ENCODE measurements around the gene RCSD1.

Gene RCSD1

DNA sequence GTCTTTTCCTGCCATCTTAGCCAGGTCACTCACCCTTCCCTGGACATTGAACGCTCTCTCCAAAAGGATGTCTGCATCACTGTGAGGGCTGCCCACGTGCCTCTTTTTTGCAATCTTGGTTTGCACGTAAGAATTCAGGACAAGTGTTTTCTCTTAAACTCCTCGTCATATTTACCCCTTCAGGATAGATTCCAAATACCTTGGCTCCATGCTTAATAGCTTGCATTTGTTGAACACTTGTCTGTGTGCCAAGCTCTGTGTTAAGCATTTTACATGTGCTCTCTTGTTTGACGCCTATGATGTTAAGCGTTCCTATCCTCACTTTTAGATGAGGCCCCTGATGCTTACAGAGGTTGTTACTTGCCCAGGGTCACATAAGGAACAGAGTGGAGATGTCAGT is 29.8 kb downstream of the RCSD1 start:
- TF ChIP-seq TAF1 (IDR thresholded peaks at IDR 0.05; ENCODE audit: borderline replicate concordance, low read depth, low read length) (no peak), POLR2A (IDR thresholded peaks at IDR 0.05; ENCODE audit: low read depth, low read length) (no peak), POLR2AphosphoS5 (IDR thresholded peaks at IDR 0.05; ENCODE audit: low read depth, low read length) (no peak)
- DNase-seq (ENCODE audit: insufficient read length) (no peak), FAIRE-seq (no peak)

DNA sequence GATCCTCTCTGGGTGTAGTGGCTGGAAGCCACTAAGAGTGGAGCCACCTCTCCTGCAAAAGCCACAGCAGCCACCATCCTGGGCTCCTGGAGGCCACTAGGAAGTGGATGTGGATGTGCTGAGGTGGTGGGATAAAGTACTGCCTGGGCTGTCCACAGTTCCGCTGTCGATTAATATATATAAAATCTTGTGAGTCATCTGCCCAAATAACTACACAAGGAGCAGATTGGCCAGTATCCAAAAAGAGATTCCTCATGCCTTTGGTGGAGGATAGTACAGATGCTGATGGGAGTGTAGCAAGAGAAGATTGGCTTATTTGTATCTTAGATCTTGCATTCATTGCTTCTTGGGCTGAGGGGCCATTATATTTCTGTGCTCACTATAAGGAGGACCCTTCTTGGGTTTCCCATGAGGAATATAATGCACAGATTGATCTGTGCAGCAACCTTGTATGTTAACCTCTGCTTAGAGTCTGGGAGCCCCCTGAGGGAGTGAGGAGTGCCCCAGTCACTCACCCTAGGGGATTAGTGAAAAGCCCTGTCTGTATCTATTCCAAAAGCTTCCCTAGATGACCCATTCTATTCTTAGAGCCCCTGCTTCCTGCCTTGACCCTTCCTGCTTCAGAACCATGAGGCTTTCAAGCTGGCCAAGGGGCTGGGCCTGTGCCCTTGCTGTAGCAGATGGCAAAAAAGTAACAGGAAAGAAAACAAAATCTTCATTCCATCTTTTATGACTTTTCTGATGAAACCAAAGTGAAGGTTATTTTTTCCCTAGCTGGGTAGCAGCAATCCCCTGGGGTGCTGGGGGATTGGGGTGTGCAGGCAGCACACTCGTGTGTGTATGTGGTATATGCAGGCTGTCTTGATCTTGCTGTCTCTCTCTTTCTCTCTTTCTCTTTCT is 31.7 kb downstream of the RCSD1 start:
- TF ChIP-seq POLR2A (IDR thresholded peaks at IDR 0.05; ENCODE audit: low read depth, low read length) (no peak), POLR2AphosphoS5 (IDR thresholded peaks at IDR 0.05; ENCODE audit: low read depth, low read length) (no peak), TAF1 (IDR thresholded peaks at IDR 0.05; ENCODE audit: borderline replicate concordance, low read depth, low read length) (no peak)
- DNase-seq (ENCODE audit: insufficient read length) (no peak), FAIRE-seq (peak; percentile 46)

DNA sequence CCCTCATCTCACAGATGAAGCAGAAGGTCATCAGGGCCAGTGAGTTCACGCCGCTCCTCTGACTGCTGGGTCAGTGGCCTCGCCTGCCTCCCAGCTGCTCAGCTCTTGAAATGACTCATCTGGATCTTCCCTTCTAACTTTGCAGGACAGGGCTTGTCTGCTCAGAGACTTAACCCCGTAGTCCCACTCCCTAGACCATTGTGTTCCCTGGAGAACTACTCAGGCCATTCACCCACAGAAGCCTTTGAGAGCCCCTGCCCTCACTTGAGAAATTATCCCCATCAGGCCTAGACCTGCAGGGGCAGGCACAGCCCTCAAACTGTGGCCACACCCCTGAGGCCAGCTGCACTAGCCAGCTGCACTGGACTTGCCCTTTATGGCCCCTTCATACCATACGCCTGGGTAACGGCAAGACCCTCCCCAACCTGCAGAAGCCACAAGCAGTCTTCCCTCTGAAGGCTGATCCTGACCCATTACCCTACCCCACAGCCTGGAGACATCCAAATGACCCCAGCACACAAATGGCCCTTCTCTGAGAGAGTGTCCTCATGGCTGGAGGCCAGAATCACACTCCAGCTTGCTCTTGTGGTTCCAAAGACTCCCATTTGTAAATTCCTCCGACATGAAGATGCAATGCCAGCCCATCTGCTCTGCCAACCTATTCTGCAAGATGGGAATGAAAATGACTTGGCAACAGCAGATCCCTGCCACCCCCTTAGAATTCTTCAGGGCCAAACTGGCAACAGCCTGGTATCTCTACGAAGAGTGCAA is 33.2 kb downstream of the RCSD1 start:
- peak; percentile 24 for FAIRE-seq
- TF ChIP-seq POLR2AphosphoS5 (IDR thresholded peaks at IDR 0.05; ENCODE audit: low read depth, low read length) (no peak; the same call in 1 of the 2 replicates), POLR2A (IDR thresholded peaks at IDR 0.05; ENCODE audit: low read depth, low read length) (no peak), TAF1 (IDR thresholded peaks at IDR 0.05; ENCODE audit: borderline replicate concordance, low read depth, low read length) (no peak)
- no peak for DNase-seq (ENCODE audit: insufficient read length)

DNA sequence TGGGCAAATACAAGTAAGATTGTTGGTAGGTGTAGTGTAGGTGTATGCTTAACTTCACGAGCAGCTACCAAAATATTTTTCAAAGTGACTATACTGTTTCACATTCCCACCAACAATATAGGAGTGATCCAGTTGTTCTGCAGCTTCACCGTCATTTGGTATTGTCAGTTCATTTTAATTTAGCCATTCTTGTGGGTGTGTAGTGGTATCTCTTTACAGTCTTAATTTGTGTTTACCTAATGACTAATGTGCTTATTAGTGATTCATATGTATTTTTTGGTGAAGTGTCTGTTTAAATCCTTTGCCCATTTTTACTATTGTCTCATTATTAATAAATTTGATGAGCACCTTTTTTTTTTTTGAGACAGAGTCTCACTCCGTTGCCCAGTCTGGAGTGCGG is 35.4 kb downstream of the RCSD1 start:
- DNase-seq (ENCODE audit: insufficient read length): no peak
- FAIRE-seq: no peak
- no peak for TF ChIP-seq POLR2A (IDR thresholded peaks at IDR 0.05; ENCODE audit: low read depth, low read length)
- no peak for TF ChIP-seq TAF1 (IDR thresholded peaks at IDR 0.05; ENCODE audit: borderline replicate concordance, low read depth, low read length)
- no peak for TF ChIP-seq POLR2AphosphoS5 (IDR thresholded peaks at IDR 0.05; ENCODE audit: low read depth, low read length)

DNA sequence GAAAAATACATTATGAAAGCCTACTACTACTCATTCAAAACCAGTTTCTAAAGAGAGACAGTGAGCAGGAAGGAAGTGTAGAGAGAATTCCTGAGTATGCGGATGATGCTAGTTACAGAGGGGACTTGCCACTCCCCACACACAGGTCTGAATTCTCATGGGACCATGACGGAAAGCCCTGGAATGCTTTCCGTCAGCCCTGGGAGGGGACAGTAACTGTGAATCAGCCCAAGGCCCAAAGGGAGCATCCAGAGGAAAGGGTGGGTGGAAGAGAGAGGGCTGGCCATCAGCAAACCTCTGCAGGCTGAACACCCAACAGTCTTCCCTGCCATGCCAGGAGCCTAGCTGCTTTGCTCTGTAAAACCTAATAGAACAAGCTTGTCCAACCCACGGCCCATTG is 36.4 kb downstream of the RCSD1 start:
- TF ChIP-seq TAF1 (IDR thresholded peaks at IDR 0.05; ENCODE audit: borderline replicate concordance, low read depth, low read length): no peak
- DNase-seq (ENCODE audit: insufficient read length) (no peak), FAIRE-seq (peak; percentile 30)

DNA sequence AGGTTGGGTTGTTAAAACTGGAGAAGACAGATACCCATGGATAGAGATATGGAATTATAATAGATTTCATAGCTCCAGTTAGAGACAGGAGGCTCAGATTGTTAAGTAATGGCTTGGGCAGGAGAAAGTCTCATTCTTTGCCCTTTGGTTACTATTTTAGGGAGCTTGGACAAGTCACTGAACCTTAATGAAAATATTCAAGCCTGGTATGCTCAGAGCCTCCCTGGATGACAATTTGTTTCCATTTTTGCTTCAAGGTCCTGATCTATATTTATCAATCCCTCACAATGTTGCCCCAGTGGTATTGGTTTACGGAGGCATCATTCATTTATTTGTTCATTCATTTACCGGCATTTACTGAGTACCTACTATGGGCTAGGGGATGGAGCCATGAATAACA is 37.5 kb downstream of the RCSD1 start:
- FAIRE-seq: no peak
- no peak for DNase-seq (ENCODE audit: insufficient read length)
- TF ChIP-seq POLR2A (IDR thresholded peaks at IDR 0.05; ENCODE audit: low read depth, low read length): no peak
- no peak for TF ChIP-seq POLR2AphosphoS5 (IDR thresholded peaks at IDR 0.05; ENCODE audit: low read depth, low read length)
- TF ChIP-seq TAF1 (IDR thresholded peaks at IDR 0.05; ENCODE audit: borderline replicate concordance, low read depth, low read length): no peak

DNA sequence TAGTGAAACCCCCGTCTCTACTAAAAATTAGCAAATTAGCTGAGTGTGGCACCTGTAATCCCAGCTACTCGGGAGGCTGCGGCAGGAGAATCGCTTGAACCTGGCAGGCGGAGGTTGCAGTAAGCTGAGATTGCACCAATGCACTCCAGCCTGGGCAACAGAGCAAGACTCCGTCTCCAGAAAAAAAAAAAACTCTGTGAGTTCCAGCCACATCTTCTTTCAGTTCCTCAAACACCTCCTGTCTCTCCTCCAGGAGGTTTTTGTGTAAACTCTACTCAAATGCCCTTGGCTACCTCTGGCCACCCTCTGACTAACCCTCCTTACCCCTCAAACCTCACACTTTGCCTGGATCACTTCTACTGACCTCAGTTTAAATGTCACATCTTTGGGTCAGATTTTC is 38.1 kb downstream of the RCSD1 start:
- no peak for TF ChIP-seq TAF1 (IDR thresholded peaks at IDR 0.05; ENCODE audit: borderline replicate concordance, low read depth, low read length)
- no peak for TF ChIP-seq POLR2AphosphoS5 (IDR thresholded peaks at IDR 0.05; ENCODE audit: low read depth, low read length)
- no peak for TF ChIP-seq POLR2A (IDR thresholded peaks at IDR 0.05; ENCODE audit: low read depth, low read length)
- DNase-seq (ENCODE audit: insufficient read length): no peak
- no peak for FAIRE-seq

DNA sequence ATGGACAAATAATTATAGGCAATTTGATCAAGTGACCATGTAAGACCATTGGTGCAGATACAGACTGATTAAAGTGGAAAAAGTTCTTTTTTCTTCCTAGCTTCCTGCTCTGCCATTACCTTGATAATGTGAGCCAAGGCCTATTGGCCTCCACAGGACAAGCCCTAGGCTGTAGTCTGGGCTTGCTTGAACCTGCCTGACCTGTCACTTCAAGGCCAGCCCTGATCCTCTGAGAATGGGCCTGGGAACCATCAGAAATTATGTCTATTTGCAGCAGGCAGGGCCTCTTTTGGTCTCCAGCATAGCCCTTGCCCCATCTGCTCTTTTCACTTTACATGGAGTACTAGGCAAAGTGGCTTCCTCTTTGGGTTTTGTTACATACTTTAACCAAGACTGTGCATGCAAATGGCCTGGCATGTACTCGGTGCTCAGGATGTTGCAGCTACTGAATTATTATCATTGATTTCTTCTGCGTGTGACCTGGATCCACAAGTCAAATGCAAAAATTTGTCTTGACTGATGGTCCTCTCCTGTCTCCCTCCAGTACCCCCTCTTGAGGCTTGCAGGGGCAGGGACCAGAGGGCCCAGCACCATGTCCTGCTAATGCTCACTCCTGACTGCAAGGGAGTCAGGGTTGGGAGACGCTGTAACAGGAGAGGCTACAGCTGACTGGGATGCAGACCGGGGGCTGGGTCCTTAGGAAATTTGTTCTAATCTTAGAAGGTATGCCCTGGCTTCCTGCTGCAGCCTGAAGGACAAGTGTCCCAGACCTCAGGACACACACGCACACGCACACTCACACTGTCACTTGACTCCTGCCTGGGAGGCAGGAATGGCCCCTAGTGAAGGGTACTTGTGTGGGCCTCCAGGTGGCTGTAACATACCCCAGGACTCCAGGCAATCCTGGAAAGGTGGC is 39.4 kb downstream of the RCSD1 start:
- FAIRE-seq: peak; percentile 70
- TF ChIP-seq POLR2AphosphoS5 (IDR thresholded peaks at IDR 0.05; ENCODE audit: low read depth, low read length) (no peak), TAF1 (IDR thresholded peaks at IDR 0.05; ENCODE audit: borderline replicate concordance, low read depth, low read length) (no peak), POLR2A (IDR thresholded peaks at IDR 0.05; ENCODE audit: low read depth, low read length) (no peak)
- no peak for DNase-seq (ENCODE audit: insufficient read length)

DNA sequence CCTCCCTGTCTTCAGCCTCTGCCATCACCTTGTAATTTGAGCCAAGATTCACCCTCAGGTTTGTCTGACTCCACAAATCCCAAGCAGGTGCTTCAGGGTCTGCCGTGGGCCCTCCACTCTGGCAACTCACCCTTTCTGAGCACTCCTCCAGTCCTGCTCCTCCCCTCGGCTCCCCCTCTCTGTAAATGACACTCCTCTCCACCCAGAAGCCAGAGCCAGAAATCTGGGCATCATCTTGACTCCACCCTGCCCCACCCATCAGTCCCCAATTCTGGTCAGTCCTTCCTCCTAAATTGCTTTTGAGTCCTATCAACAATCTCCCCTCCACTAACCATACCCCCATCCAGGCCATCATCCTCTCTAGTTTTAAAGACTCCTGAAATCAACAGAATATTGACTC is 40.5 kb downstream of the RCSD1 start:
- TF ChIP-seq POLR2AphosphoS5 (IDR thresholded peaks at IDR 0.05; ENCODE audit: low read depth, low read length) (no peak), POLR2A (IDR thresholded peaks at IDR 0.05; ENCODE audit: low read depth, low read length) (no peak), TAF1 (IDR thresholded peaks at IDR 0.05; ENCODE audit: borderline replicate concordance, low read depth, low read length) (no peak)
- DNase-seq (ENCODE audit: insufficient read length): no peak
- no peak for FAIRE-seq

DNA sequence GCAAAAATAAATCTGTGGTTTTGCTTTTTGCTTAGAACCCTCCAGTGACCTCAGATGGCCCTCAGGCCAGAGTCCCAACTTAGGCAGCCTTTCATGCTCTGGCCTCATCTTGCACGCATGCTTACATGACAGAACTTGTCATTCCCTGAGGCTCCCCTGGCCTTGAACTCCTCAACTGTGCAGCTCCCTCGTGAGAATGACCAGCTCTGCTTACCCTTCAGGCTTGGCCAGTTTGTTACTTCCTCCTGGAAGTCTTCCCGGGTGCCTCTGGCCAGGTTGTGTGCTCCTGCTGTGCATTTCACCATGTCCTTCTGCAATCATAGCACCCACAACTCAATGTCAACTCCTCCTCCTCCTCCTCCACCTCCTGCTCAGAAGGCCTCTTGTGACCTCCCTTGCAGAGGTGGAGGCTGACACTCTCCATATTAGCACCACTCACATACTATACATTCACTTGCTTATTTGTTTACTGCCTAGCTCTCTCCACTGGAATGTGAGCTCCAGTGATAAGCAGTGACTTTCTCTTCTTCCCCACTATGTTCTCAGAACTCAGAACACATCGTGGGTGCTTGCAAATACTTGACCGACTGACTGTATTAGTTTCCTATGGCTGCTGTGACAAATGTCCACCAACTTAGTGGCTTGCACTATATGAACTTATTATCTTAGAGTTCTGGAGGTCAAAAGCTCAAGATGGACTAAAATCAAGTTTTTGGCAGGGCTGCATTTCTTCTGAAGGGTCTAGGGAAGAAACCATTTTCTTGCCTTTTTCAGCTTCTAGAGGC is 41.9 kb downstream of the RCSD1 start:
- FAIRE-seq (no peak), DNase-seq (ENCODE audit: insufficient read length) (no peak)
- no peak for TF ChIP-seq TAF1 (IDR thresholded peaks at IDR 0.05; ENCODE audit: borderline replicate concordance, low read depth, low read length)
- no peak for TF ChIP-seq POLR2A (IDR thresholded peaks at IDR 0.05; ENCODE audit: low read depth, low read length)
- TF ChIP-seq POLR2AphosphoS5 (IDR thresholded peaks at IDR 0.05; ENCODE audit: low read depth, low read length): no peak

Data from GM12892 (cell line).